Left hindlimb (tissue), 1 donor: ENCODE results near the gene HELZ.

Source experiments
- DNase-seq: peaks from one replicate; pipeline ENCODE4 v3.0.0-alpha.2; 2018

Gene HELZ

GRCh38 chr17:67071595-67071994 is 173.4 kb downstream of the HELZ start:
- no peak for DNase-seq

GRCh38 chr17:67069603-67070136 is 175.3 kb downstream of the HELZ start:
- no peak for DNase-seq

DNA sequence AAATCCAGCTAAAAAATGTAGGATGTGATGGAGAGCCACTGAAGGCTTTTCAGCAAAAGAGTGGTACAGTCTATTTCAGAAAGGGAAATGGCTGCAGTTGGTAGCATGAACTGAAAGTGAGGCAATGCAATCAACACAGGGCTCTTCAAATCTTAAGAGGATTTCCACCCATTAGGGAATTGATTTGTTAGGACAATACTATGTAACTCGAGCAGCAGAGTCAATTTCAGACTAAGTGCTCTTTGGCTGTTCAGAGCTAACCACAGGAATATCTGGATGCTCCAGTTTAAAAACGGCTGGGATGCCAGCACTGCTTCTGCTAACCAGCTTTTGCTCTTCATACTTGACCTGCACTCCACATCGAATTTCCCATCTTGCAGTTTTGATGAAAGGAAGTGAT is 176.0 kb downstream of the HELZ start:
- DNase-seq: no peak

- DNase-seq: no peak
These were observed 177.2 kb downstream of the HELZ start for GRCh38 chr17:67067571-67068482.

DNA sequence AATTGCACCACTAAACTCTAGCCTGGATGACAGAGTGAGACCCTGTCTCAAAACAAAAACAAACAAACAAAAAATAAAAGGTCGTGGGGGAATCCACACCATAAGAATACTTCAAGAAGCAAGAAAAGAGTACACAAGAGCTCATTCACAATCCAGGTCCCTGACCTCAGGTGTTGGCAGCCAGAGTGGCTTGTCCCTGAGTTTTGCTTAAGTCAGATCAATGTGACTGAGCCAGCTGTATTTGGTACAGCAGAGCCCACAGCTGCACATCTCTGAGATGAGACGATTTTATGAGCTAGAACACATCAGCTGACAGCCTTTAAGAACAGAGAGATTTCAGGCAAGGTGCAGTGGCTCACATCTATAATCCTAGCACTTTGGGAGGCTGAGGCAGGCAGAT is 178.3 kb downstream of the HELZ start:
- no peak for DNase-seq

DNA sequence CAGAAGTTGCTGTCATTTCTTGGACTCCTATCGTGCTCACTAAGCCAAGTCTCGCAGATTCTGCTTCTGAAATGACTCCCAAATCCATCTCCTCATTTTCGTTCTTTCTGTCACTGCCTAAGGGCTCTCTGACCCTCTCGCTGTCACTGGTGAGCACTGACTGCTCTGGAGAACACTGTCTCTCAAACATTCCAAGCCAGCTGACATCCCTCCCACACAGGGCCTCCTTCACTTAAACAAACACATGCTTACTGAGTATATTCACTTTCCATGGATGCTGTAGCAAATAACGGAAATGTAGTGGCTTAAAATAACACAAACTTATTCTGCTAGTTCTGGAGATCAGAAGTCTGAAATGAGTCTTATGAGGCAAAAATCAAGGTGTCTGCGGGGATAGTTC is 181.9 kb downstream of the HELZ start:
- no peak for DNase-seq

GRCh38 chr17:67059372-67059771 is 185.6 kb downstream of the HELZ start:
- no peak for DNase-seq

DNA sequence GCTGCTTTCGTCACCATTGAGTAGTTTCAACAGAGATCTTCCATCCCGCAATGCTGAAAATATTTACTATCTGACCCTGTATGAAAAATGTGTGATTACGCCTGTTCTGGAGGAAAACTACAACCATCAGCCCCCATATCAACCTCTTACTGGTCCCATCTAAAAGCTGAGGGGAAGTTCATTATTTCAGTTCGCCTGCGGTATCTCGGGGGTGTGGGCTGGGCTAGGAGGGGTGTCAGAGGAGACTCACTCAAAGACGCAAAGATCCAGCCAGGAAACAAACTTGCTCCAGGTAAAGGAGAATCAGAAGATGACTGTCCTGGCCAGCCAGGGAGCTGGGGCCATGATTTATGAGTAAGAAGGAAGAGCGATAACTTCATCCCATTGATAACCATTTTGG is 187.0 kb downstream of the HELZ start:
- DNase-seq: no peak

DNA sequence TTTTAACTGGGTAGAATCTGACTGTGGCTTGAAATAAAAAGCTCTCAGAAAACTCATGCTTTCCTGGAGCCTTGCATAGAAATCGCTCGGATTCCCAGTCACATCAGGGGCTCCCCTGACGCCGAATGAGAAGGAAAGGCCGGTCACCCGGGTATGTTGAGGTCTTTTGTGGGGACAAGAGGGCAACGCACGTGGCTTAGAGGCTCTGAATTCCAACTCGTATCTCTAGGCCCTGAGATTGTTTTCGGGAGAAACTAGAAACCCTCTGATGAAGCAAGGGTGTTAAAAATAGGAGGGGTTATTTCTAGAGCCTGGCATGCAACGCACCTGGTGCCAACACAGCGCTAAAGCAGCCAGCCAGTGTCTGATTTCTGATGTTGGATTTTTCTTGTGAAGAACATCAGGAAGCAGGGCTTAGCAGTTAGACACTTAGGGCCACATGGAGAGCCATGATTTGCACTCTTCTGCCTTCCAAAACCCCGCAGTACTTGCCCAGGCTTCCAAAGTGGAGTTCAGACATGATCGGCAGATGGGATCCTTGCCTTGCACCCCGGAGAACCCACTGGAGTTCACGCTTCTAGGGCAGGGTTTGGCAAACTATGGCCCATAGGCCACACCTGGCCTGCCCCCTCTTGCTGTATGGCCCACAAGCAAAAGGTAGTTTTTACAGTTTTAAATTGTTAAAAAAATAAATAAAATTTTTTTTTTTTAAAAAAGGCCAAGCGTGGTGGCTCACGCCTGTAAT is 188.1 kb downstream of the HELZ start:
- no peak for DNase-seq

GRCh38 chr17:67055811-67056745 is 188.9 kb downstream of the HELZ start:
- no peak for DNase-seq

GRCh38 chr17:67055041-67055443 is 190.0 kb downstream of the HELZ start:
- no peak for DNase-seq

DNA sequence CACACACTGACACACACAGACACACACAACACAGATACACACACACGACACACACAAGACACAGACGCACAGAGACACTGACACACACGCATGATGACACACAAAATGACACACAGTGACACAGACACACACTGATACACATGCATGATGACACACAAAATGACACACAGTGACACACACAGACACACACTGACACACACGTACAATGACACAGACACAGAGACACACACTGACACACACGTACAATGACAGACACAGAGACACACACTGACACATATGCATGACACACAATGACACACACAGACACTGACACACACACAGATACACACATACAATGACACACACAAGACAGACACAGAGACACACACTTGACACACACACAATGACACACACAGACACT is 190.4 kb downstream of the HELZ start:
- DNase-seq: no peak

DNA sequence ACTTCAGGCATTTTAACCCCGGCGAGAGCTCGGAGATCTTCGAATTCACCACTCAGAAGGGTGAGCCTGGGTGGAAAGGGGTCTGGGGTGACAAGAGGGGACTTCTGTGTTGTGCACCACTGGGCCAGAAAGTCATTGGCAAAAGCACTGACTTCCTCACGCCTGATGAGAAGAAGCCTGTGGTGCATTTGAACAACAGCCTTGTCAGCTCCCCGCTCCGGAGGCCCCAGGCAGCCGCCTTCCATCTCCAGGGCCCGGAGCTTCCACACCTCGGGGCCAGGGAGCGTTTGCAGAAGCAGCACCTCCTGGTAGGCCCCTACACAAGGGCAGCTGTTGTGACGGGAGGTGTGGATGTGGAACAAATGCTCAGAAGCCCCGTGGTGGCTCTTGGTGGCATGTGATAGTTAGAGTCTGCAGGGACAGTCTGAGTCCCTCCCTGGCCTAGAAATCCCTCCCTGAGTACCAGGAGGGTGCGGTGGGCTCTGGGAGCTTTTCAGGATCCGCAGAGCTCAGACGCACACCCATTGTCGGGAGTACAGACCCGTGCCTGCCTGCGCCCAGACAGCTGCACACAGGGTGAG is 190.9 kb downstream of the HELZ start:
- no peak for DNase-seq

DNA sequence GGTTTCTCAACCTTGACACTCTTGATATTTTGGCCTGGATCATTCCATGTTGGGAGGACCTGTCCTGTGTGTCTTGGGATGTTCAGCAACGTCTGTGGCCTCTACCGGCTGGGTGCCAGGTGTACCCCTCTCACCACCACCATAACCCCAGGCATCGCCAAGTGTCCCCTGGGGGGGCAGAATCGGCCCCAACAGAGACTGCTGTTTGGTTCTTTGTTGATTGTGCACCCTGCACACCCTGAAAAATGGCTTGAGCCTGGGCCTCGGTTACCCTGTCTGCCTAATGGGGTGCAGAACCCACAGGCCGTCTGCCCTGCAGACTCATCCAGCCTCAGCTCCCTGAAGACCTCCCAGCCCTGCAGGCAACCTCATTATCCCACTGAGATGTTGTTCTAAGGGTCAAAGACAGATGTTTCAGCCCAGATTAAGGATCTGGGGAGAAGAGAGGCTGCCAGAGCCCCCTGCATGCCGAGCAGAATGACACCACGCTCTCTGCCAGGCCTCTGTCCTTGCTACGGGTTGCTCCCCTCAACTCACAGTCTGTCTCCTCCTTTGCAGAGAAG is 191.5 kb downstream of the HELZ start:
- no peak for DNase-seq

DNA sequence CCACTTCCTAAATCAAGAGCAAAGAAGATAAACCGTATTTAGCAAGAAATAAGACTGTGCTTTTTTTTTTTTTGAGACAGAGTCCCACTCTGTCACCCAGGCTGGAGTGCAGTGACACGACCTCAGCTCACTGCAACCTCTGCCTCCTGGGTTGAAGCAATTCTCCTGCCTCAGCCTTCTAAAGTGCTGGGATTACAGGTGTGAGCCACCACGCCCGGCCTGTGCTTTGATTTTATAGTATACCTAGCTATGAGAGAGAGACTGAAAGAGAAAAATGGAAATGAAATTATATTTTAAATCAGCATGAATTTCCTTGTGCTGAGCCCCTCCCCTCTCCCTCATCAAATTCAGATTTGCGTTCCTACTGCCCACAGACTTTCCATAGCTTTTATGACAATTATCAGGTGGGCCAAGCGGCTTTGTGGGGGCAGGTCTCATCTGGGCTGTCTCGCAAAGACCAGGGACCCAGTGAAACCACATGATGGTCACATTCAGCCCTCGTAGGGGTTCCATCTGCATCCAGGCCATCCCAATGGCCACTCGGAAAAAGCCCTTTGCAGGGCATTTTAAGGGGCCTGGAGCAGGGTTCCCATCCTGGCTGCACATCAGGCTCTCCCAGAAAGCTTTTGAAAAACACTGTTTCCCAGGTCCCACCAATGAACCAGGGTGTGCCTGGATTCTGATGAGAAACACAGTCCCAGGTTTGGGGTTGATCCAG is 192.1 kb downstream of the HELZ start:
- no peak for DNase-seq

- no peak for DNase-seq
These were observed 193.2 kb downstream of the HELZ start for GRCh38 chr17:67051837-67052236.

- DNase-seq: no peak
These were observed 193.8 kb downstream of the HELZ start for GRCh38 chr17:67051155-67051538.

DNA sequence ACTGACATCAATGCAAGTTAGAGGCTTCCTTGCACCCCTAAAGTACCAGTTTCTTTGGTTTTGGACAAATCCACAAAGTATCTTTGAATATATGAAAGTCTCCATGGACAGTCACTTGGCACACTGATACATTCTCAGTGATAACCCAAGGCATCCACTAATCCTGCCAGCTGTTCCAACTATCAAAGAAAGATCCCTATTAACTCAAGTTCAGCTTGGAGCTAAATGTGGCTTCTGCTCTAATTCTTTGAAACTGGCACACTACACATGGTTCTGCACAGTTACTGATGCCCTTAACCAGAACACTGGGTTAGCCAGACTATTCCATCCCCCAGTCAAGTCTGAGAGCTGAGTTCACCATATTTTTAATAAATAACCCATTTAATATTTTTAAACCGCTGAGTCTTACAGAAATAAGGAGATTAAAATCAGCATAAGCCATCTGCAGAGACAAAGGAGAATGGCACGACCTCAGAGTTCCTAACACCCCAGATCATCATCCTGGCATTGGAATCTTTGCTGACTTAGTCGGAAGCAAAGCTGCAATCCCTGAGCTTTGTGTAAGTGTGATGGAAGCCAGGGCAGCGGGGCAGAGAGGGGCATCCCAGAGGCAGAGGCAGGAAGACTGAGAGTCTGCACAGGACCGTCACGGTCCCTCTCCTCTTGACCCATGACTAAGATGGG is 194.4 kb downstream of the HELZ start:
- no peak for DNase-seq

- DNase-seq: no peak
These were observed 194.9 kb downstream of the HELZ start for GRCh38 chr17:67050066-67050465.

- DNase-seq: no peak
These were observed 195.8 kb downstream of the HELZ start for GRCh38 chr17:67049025-67049739.
